Measurements from ENCODE around the gene GP1BB. TPM values are rescaled to one million over a fixed set of nuclear protein-coding genes. Genes with fewer than 3 reads are reported as not detected.

The GP1BB gene
- polyA plus RNA-seq, 3 donors = 0.13 to 1.5 (median 0.26) TPM

GRCh38 chr22:19687561-19688300, 35.6 kb upstream of the GP1BB start:
- no peaks in the 10 kb centered on the region for H3K9me3 ChIP-seq (replicated peaks in 1 of 2; ENCODE audit: control insufficient read depth in 1 of 2, insufficient read depth in 1 of 2, low read length in 2 of 2)
- TF ChIP-seq CTCF (IDR thresholded peaks at IDR 0.05) = no peak
- 11% methylated on average over 17 of the region's 22 CpGs for WGBS (ENCODE audit: insufficient coverage)
- H3K27me3 Mint-ChIP-seq (ENCODE audit: low read depth in 3 of 3) = peaks cover 0 to 12% (median 1%) of the 10 kb centered on the region in 3 donors
- H3K79me2 ChIP-seq (ENCODE audit: insufficient read depth, low read length) = no peaks in the 10 kb centered on the region
- H3K36me3 Mint-ChIP-seq = no peaks in the 10 kb centered on the region
- H3K4me3 ChIP-seq (replicated peaks in 1 of 3; ENCODE audit: low read depth in 2 of 3, low read length in 3 of 3) = peak overlapping the region in 2 of 3 experiments; percentile 8 to 58
- H3K27ac ChIP-seq (ENCODE audit: low read depth in 1 of 2, low read length in 2 of 2) = peak overlapping the region; percentile 64 to 79
- peak overlapping the region; percentile 65 for H3K4me2 ChIP-seq (replicated peaks; ENCODE audit: extremely low read depth, low read length, poor library complexity, severe bottlenecking)
- no peaks in the 10 kb centered on the region for H4K20me1 ChIP-seq (ENCODE audit: insufficient read depth, low read length)
- H3K4me1 ChIP-seq (ENCODE audit: control insufficient read depth in 1 of 2, insufficient read depth in 2 of 2, low read length in 2 of 2) = peaks cover 42 to 43% of the 10 kb centered on the region in 2 donors
- H3K27ac Mint-ChIP-seq = peak overlapping the region; percentile 24 to 86 (median 66)
- H3K27me3 ChIP-seq (ENCODE audit: control insufficient read depth in 2 of 2, insufficient read depth in 2 of 2, low read length in 2 of 2) = no peaks in the 10 kb centered on the region
- H3K9ac ChIP-seq (ENCODE audit: insufficient read depth, low read length, poor library complexity, severe bottlenecking) = peak overlapping the region; percentile 60
- intact Hi-C loops (cut with micrococcal nuclease) = no loop called here
- peak overlapping the region; percentile 68 for H2AFZ ChIP-seq (ENCODE audit: insufficient read depth, low read depth, low read length, poor library complexity, severe bottlenecking)
- H3K36me3 ChIP-seq (replicated peaks in 1 of 2; ENCODE audit: control insufficient read depth in 1 of 2, insufficient read depth in 2 of 2, low read length in 2 of 2) = no peaks in the 10 kb centered on the region
- H3K4me1 Mint-ChIP-seq = peaks cover 48% of the 10 kb centered on the region
- DNase-seq = peak; percentile 62 to 74 (median 63)
- peak overlapping the region; percentile 49 to 76 for H3K4me3 Mint-ChIP-seq
- H3K9me3 Mint-ChIP-seq = peaks cover 0 to 2% (median 0%) of the 10 kb centered on the region in 7 donors

DNA sequence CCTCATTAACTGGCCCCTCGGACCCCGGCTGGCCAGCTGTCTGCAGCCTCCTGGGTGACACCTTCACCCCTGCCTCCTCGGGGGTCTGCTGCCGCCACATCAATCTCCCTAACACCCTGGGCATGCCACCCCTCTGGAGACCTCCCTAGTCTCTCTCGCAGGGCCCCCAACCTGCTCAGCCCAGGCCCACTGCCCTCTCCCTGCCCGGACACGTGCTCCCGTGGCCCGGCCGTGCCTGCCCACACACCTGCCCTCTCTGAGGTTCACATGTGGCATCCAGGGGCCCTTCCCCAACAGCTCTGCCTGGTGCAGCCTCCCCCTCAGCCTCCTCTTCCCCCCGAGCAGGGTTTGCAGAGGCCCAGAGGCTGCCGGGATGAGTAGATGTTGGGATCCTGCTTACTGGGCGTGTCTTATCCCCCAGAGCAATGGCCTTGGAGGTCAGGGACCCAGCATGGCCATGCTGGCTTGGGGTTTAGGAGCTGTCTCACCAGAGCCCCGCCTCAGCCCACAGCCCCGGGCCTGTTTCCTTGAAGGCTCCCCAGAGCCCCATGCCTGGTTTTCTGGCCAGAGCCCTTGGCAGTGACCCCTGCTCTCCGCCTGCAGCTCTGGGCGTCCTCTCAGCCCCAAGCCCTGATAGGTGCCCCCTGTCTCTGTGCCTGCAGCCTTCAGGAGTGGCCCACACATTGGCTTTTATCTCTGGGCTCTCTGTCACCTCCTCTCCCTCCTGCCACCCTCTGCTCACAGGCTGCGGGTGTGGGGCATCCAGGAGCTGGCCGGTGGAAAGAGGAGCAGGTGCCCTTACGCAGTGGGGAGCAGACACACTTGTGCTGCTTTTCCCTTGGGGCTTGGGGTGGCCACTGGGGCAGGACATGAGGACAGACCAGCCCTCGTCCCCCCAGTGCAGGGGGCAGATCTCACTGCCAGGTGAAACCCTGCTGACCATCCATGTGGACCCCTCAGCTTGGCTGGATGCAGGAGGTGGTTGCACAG, 34.7 kb upstream of the GP1BB start:
- peak overlapping the region in 1 of 3 experiments; percentile 58 for H3K4me3 ChIP-seq (replicated peaks in 1 of 3; ENCODE audit: low read depth in 2 of 3, low read length in 3 of 3)
- peak overlapping the region; percentile 65 for H3K4me2 ChIP-seq (replicated peaks; ENCODE audit: extremely low read depth, low read length, poor library complexity, severe bottlenecking)
- Mint-ChIP-seq H3K27me3 (ENCODE audit: low read depth in 3 of 3) (peaks cover 0 to 8% (median 0%) of the 10 kb centered on the region in 3 donors), H3K9me3 (peaks cover 0 to 2% (median 0%) of the 10 kb centered on the region in 7 donors), H3K36me3 (no peaks in the 10 kb centered on the region), H3K4me3 (peak overlapping the region; percentile 45 to 76), H3K27ac (peak overlapping the region in 6 of 7 donors; percentile 44 to 81 (median 60)), H3K4me1 (peaks cover 48% of the 10 kb centered on the region)
- peaks cover 42 to 43% of the 10 kb centered on the region in 2 donors for H3K4me1 ChIP-seq (ENCODE audit: control insufficient read depth in 1 of 2, insufficient read depth in 2 of 2, low read length in 2 of 2)
- no peaks in the 10 kb centered on the region for H4K20me1 ChIP-seq (ENCODE audit: insufficient read depth, low read length)
- no peaks in the 10 kb centered on the region for H3K36me3 ChIP-seq (replicated peaks in 1 of 2; ENCODE audit: control insufficient read depth in 1 of 2, insufficient read depth in 2 of 2, low read length in 2 of 2)
- H3K9me3 ChIP-seq (replicated peaks in 1 of 2; ENCODE audit: control insufficient read depth in 1 of 2, insufficient read depth in 1 of 2, low read length in 2 of 2) = no peaks in the 10 kb centered on the region
- peak overlapping the region; percentile 68 for H2AFZ ChIP-seq (ENCODE audit: insufficient read depth, low read depth, low read length, poor library complexity, severe bottlenecking)
- no peak for DNase-seq
- no peak for TF ChIP-seq CTCF (IDR thresholded peaks at IDR 0.05)
- WGBS (ENCODE audit: insufficient coverage) = 40% methylated on average over 15 of the region's 21 CpGs
- H3K27me3 ChIP-seq (ENCODE audit: control insufficient read depth in 2 of 2, insufficient read depth in 2 of 2, low read length in 2 of 2) = no peaks in the 10 kb centered on the region
- intact Hi-C loops (cut with micrococcal nuclease) = no loop called here
- no peaks in the 10 kb centered on the region for H3K79me2 ChIP-seq (ENCODE audit: insufficient read depth, low read length)
- peak overlapping the region; percentile 60 for H3K9ac ChIP-seq (ENCODE audit: insufficient read depth, low read length, poor library complexity, severe bottlenecking)
- H3K27ac ChIP-seq (ENCODE audit: low read depth in 1 of 2, low read length in 2 of 2) = peak overlapping the region; percentile 64 to 79
